ENCODE data around the gene CCNY. TPM values are rescaled to one million over a fixed set of nuclear protein-coding genes. Genes with fewer than 3 reads are reported as not detected.

Gene CCNY
- total and polyA plus RNA-seq, 2 of the 4 experiments (the other 2 are of a cell fraction) = 38.0 to 131 TPM

- Histone ChIP-seq H3K23ac (ENCODE audit: low read depth, low read length) (no peak overlapping the region), H3K27ac (ENCODE audit: insufficient read depth, low read length) (no peak overlapping the region), H2BK20ac (ENCODE audit: low read depth, low read length) (no peak overlapping the region), H3K36me3 (ENCODE audit: control insufficient read depth, insufficient read depth, low read length) (peaks cover 4% of the 10 kb centered on the region), H3K4me3 (ENCODE audit: insufficient read depth, low read depth, low read length) (no peak overlapping the region), H4K5ac (ENCODE audit: low read depth, low read length) (no peak overlapping the region), H2BK5ac (ENCODE audit: low read depth, low read length, poor library complexity, severe bottlenecking) (no peak overlapping the region), H2BK120ac (ENCODE audit: low read depth, low read length) (no peak overlapping the region), H3K9me1 (ENCODE audit: insufficient read depth, low read length) (peaks cover 5% of the 10 kb centered on the region), H2AFZ (replicated peaks; ENCODE audit: low read length, poor library complexity) (no peak overlapping the region), H2AK5ac (ENCODE audit: low read depth, low read length) (no peak overlapping the region), H3K18ac (ENCODE audit: low read depth, low read length) (no peak overlapping the region), H3K4ac (ENCODE audit: low read depth, low read length) (no peak overlapping the region), H3K9ac (ENCODE audit: low read depth, low read length) (no peak overlapping the region), H3K4me2 (ENCODE audit: low read depth, low read length) (no peak overlapping the region), H3K4me1 (ENCODE audit: control insufficient read depth, insufficient read depth, low read length) (no peaks in the 10 kb centered on the region), H3K9me3 (ENCODE audit: control insufficient read depth, insufficient read depth, low read length) (no peaks in the 10 kb centered on the region), H4K8ac (ENCODE audit: low read depth in 2 of 2, low read length in 2 of 2) (no peak overlapping the region), H3K56ac (ENCODE audit: extremely low read depth, insufficient read depth, low read length) (no peak overlapping the region), H2AK9ac (replicated peaks; ENCODE audit: low read depth, low read length, poor library complexity) (no peak overlapping the region), H2BK15ac (ENCODE audit: low read depth, low read length) (no peak overlapping the region), H3K14ac (replicated peaks; ENCODE audit: low read depth, low read length) (no peak overlapping the region), H3K27me3 (ENCODE audit: control insufficient read depth, insufficient read depth, low read length) (no peaks in the 10 kb centered on the region), H3K79me1 (ENCODE audit: low read depth in 1 of 2, low read length in 2 of 2) (peaks cover 26 to 54% of the 10 kb centered on the region in 2 experiments), H4K20me1 (ENCODE audit: insufficient read depth, low read length) (no peaks in the 10 kb centered on the region; the same call in 1 of the 2 replicates), H4K91ac (ENCODE audit: insufficient read depth, low read depth, low read length) (no peak overlapping the region)
- dilution Hi-C loops (cut with HindIII; ENCODE audit: low sequenced_read_pairs, unreplicated experiment) (no loop called here), intact Hi-C loops (cut with micrococcal nuclease) (no loop called here), in situ Hi-C loops (cut with MboI; ENCODE audit: low sequenced_read_pairs) (no loop called here)
- ATAC-seq (ENCODE audit: low read depth) (no peak), DNase-seq (no peak)
- ChIA-PET CTCF (interaction anchor here (0.6 kb wide), 1 partner anchor 1286 kb away, joined by 5 read pairs; no protein-coding TSS in a partner anchor), POLR2A (ENCODE audit: unreplicated experiment) (interaction anchor here (0.6 kb wide), 1 partner anchor 274 kb away, joined by 7 read pairs; no protein-coding TSS in a partner anchor)
- BruUV-seq (replicated peaks) = no TSS peak
- no CpG with 5 or more reads among the region's 3 CpGs for WGBS, 2 experiments (ENCODE audit: extremely low coverage in 2 of 2, insufficient read length in 1 of 2)
- TF ChIP-seq MAZ (IDR thresholded peaks at IDR 0.05; ENCODE audit: borderline replicate concordance, low read depth, low read length) (no peak), CHD1 (IDR thresholded peaks at IDR 0.05; ENCODE audit: low read depth, low read length) (no peak), RFX5 (IDR thresholded peaks at IDR 0.05; ENCODE audit: low read depth, low read length) (no peak), BHLHE40 (IDR thresholded peaks at IDR 0.05; ENCODE audit: low read depth, low read length) (no peak), ELK1 (IDR thresholded peaks at IDR 0.05; ENCODE audit: borderline replicate concordance, low read depth, low read length) (no peak), FOS (IDR thresholded peaks at IDR 0.05; ENCODE audit: low read depth, low read length) (no peak), SMC3 (IDR thresholded peaks at IDR 0.05; ENCODE audit: low read depth, low read length) (no peak), CEBPB (IDR thresholded peaks at IDR 0.05; ENCODE audit: low read depth, low read length) (no peak), MXI1 (IDR thresholded peaks at IDR 0.05; ENCODE audit: borderline replicate concordance, low read depth, low read length) (no peak), POLR2A (IDR thresholded peaks at IDR 0.05; ENCODE audit: low read depth, low read length) (no peak), RAD21 (IDR thresholded peaks at IDR 0.05; ENCODE audit: low read length) (no peak), MAFK (IDR thresholded peaks at IDR 0.05; ENCODE audit: low read depth, low read length) (no peak), NFE2L2 (IDR thresholded peaks at IDR 0.05; ENCODE audit: low read depth, low read length) (no peak), RCOR1 (IDR thresholded peaks at IDR 0.05; ENCODE audit: insufficient replicate concordance, low read length) (no peak)
- TF ChIP-seq, protein P1, sequence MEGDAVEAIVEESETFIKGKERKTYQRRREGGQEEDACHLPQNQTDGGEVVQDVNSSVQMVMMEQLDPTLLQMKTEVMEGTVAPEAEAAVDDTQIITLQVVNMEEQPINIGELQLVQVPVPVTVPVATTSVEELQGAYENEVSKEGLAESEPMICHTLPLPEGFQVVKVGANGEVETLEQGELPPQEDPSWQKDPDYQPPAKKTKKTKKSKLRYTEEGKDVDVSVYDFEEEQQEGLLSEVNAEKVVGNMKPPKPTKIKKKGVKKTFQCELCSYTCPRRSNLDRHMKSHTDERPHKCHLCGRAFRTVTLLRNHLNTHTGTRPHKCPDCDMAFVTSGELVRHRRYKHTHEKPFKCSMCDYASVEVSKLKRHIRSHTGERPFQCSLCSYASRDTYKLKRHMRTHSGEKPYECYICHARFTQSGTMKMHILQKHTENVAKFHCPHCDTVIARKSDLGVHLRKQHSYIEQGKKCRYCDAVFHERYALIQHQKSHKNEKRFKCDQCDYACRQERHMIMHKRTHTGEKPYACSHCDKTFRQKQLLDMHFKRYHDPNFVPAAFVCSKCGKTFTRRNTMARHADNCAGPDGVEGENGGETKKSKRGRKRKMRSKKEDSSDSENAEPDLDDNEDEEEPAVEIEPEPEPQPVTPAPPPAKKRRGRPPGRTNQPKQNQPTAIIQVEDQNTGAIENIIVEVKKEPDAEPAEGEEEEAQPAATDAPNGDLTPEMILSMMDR (conservative IDR thresholded peaks at IDR 0.05; ENCODE audit: low read depth, low read length) = no peak
- TF ChIP-seq, protein P2, sequence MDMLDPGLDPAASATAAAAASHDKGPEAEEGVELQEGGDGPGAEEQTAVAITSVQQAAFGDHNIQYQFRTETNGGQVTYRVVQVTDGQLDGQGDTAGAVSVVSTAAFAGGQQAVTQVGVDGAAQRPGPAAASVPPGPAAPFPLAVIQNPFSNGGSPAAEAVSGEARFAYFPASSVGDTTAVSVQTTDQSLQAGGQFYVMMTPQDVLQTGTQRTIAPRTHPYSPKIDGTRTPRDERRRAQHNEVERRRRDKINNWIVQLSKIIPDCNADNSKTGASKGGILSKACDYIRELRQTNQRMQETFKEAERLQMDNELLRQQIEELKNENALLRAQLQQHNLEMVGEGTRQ (IDR thresholded peaks at IDR 0.05; ENCODE audit: low read depth, low read length) = no peak
Observed at GRCh38 chr10:35523670-35524225, 187.4 kb downstream of the CCNY start.
